ENCODE measurements around the gene CDK19. TPM values are rescaled to one million over a fixed set of nuclear protein-coding genes. Genes with fewer than 3 reads are reported as not detected.

Gene CDK19
- total and polyA plus RNA-seq, 2 of the 13 experiments (the other 11 are each of a cell fraction or from before 2014, with no cell fraction given), result 13.4 to 27.0 TPM

DNA sequence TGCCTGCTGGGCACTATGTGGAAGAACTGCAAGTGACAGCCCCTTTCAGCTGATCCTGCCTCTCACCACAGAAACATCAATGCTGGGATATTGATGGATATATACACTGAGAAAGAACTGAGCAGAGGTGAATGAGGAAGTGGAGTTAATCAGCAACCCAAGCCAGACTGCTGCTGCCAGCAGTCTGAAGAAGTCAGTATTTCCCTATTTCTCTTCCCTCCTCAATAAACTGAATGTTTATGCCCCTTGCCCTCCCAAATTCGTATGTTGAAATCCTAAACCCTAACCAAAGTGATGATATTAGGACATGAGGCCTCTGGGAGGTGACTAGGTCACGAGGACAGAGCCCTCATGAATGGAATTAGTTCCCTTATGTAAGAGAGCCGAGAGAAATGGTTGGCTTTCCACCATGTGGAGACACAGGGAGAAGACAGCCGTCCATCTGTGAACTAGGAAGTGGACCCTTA, 76.3 kb downstream of the CDK19 start (continued):
- TF ChIP-seq, protein P1, sequence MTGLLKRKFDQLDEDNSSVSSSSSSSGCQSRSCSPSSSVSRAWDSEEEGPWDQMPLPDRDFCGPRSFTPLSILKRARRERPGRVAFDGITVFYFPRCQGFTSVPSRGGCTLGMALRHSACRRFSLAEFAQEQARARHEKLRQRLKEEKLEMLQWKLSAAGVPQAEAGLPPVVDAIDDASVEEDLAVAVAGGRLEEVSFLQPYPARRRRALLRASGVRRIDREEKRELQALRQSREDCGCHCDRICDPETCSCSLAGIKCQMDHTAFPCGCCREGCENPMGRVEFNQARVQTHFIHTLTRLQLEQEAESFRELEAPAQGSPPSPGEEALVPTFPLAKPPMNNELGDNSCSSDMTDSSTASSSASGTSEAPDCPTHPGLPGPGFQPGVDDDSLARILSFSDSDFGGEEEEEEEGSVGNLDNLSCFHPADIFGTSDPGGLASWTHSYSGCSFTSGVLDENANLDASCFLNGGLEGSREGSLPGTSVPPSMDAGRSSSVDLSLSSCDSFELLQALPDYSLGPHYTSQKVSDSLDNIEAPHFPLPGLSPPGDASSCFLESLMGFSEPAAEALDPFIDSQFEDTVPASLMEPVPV (CRISPR knock-in tag; IDR thresholded peaks at IDR 0.05), result no peak
- TF ChIP-seq KDM5B (CRISPR knock-in tag; IDR thresholded peaks at IDR 0.05; ENCODE audit: borderline replicate concordance) (no peak), ZNF256 (CRISPR knock-in tag; conservative IDR thresholded peaks at IDR 0.05) (no peak), ZBTB7A (CRISPR knock-in tag; IDR thresholded peaks at IDR 0.05) (no peak), ZBTB42 (CRISPR knock-in tag; IDR thresholded peaks at IDR 0.05) (no peak), ZNF350 (CRISPR knock-in tag; IDR thresholded peaks at IDR 0.05; ENCODE audit: borderline replicate concordance, low read depth) (no peak), SAFB2 (CRISPR knock-in tag; IDR thresholded peaks at IDR 0.05; ENCODE audit: borderline replicate concordance, low read depth) (no peak), MED1 (CRISPR knock-in tag; IDR thresholded peaks at IDR 0.05) (peak; percentile 66), ZNF317 (CRISPR knock-in tag; IDR thresholded peaks at IDR 0.05) (no peak), NFRKB (IDR thresholded peaks at IDR 0.05) (no peak), ZNF766 (CRISPR knock-in tag; IDR thresholded peaks at IDR 0.05; ENCODE audit: borderline replicate concordance) (no peak), EEA1 (CRISPR knock-in tag; IDR thresholded peaks at IDR 0.05; ENCODE audit: borderline replicate concordance) (no peak)
- TF ChIP-seq, protein P2, sequence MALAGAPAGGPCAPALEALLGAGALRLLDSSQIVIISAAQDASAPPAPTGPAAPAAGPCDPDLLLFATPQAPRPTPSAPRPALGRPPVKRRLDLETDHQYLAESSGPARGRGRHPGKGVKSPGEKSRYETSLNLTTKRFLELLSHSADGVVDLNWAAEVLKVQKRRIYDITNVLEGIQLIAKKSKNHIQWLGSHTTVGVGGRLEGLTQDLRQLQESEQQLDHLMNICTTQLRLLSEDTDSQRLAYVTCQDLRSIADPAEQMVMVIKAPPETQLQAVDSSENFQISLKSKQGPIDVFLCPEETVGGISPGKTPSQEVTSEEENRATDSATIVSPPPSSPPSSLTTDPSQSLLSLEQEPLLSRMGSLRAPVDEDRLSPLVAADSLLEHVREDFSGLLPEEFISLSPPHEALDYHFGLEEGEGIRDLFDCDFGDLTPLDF (CRISPR knock-in tag; IDR thresholded peaks at IDR 0.05), result no peak
- TF ChIP-seq, protein P3, sequence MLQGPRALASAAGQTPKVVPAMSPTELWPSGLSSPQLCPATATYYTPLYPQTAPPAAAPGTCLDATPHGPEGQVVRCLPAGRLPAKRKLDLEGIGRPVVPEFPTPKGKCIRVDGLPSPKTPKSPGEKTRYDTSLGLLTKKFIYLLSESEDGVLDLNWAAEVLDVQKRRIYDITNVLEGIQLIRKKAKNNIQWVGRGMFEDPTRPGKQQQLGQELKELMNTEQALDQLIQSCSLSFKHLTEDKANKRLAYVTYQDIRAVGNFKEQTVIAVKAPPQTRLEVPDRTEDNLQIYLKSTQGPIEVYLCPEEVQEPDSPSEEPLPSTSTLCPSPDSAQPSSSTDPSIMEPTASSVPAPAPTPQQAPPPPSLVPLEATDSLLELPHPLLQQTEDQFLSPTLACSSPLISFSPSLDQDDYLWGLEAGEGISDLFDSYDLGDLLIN (CRISPR knock-in tag; IDR thresholded peaks at IDR 0.05; ENCODE audit: borderline replicate concordance), result no peak
- TF ChIP-seq, protein P4, sequence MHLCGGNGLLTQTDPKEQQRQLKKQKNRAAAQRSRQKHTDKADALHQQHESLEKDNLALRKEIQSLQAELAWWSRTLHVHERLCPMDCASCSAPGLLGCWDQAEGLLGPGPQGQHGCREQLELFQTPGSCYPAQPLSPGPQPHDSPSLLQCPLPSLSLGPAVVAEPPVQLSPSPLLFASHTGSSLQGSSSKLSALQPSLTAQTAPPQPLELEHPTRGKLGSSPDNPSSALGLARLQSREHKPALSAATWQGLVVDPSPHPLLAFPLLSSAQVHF (CRISPR knock-in tag; IDR thresholded peaks at IDR 0.05), result no peak
- TF ChIP-seq, protein P5, sequence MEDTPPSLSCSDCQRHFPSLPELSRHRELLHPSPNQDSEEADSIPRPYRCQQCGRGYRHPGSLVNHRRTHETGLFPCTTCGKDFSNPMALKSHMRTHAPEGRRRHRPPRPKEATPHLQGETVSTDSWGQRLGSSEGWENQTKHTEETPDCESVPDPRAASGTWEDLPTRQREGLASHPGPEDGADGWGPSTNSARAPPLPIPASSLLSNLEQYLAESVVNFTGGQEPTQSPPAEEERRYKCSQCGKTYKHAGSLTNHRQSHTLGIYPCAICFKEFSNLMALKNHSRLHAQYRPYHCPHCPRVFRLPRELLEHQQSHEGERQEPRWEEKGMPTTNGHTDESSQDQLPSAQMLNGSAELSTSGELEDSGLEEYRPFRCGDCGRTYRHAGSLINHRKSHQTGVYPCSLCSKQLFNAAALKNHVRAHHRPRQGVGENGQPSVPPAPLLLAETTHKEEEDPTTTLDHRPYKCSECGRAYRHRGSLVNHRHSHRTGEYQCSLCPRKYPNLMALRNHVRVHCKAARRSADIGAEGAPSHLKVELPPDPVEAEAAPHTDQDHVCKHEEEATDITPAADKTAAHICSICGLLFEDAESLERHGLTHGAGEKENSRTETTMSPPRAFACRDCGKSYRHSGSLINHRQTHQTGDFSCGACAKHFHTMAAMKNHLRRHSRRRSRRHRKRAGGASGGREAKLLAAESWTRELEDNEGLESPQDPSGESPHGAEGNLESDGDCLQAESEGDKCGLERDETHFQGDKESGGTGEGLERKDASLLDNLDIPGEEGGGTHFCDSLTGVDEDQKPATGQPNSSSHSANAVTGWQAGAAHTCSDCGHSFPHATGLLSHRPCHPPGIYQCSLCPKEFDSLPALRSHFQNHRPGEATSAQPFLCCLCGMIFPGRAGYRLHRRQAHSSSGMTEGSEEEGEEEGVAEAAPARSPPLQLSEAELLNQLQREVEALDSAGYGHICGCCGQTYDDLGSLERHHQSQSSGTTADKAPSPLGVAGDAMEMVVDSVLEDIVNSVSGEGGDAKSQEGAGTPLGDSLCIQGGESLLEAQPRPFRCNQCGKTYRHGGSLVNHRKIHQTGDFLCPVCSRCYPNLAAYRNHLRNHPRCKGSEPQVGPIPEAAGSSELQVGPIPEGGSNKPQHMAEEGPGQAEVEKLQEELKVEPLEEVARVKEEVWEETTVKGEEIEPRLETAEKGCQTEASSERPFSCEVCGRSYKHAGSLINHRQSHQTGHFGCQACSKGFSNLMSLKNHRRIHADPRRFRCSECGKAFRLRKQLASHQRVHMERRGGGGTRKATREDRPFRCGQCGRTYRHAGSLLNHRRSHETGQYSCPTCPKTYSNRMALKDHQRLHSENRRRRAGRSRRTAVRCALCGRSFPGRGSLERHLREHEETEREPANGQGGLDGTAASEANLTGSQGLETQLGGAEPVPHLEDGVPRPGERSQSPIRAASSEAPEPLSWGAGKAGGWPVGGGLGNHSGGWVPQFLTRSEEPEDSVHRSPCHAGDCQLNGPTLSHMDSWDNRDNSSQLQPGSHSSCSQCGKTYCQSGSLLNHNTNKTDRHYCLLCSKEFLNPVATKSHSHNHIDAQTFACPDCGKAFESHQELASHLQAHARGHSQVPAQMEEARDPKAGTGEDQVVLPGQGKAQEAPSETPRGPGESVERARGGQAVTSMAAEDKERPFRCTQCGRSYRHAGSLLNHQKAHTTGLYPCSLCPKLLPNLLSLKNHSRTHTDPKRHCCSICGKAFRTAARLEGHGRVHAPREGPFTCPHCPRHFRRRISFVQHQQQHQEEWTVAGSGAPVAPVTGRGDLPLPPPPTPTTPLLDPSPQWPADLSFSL (CRISPR knock-in tag; IDR thresholded peaks at IDR 0.05), result no peak
- TF ChIP-seq, protein P6, sequence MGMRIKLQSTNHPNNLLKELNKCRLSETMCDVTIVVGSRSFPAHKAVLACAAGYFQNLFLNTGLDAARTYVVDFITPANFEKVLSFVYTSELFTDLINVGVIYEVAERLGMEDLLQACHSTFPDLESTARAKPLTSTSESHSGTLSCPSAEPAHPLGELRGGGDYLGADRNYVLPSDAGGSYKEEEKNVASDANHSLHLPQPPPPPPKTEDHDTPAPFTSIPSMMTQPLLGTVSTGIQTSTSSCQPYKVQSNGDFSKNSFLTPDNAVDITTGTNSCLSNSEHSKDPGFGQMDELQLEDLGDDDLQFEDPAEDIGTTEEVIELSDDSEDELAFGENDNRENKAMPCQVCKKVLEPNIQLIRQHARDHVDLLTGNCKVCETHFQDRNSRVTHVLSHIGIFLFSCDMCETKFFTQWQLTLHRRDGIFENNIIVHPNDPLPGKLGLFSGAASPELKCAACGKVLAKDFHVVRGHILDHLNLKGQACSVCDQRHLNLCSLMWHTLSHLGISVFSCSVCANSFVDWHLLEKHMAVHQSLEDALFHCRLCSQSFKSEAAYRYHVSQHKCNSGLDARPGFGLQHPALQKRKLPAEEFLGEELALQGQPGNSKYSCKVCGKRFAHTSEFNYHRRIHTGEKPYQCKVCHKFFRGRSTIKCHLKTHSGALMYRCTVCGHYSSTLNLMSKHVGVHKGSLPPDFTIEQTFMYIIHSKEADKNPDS (CRISPR knock-in tag; IDR thresholded peaks at IDR 0.05), result no peak

All from HepG2 (cell line).